Mucosa of descending colon (tissue), 3 donors: ENCODE data around the gene UCP3. TPM values are rescaled to one million over a fixed set of nuclear protein-coding genes. Genes with fewer than 3 reads are reported as not detected.

ENCODE experiments used
- ATAC-seq: fragments of 200-7000 bp; cut with Tn5 transposase; one replicate; pipeline ENCODE4 v1.9.1; 2020; ENCODE audit warnings: mild to moderate bottlenecking, moderate library complexity
- DNase-seq, 3 donors: peaks; one replicate each; pipeline ENCODE4 v3.0.0-alpha.2; 2020
- H3K36me3 ChIP-seq: fragments of 200-600 bp; one replicate; pipeline ENCODE4 v1.8.0; 2021; ENCODE audit warnings: low read depth, mild to moderate bottlenecking
- H3K4me1 ChIP-seq: fragments of 200-600 bp; one replicate; pipeline ENCODE4 v1.8.0; 2021; ENCODE audit warnings: low read depth, mild to moderate bottlenecking
- H3K4me3 ChIP-seq: fragments of 200-600 bp; one replicate; pipeline ENCODE4 v1.8.0; 2021; ENCODE audit warnings: mild to moderate bottlenecking
- H3K9me3 ChIP-seq: fragments of 200-600 bp; one replicate; pipeline ENCODE4 v1.8.0; 2021; ENCODE audit warnings: mild to moderate bottlenecking
- intact Hi-C, 2 donors: fragments of 100-400 bp; cut with DNase I in 1 of 2; cut with micrococcal nuclease in 1 of 2; formaldehyde crosslinking; loops; one replicate each; pipeline versions ENCODE4 v1.11.0 to v1.11.1; 2022; cut with DNase I, micrococcal nuclease
- total RNA-seq, 3 donors: library from RNA; stranded (reverse); fragmentation: NEBNext Ultra II Directional in 2 of 3; extraction: Animal tissue kit (Norgen Biotek cat#: 25700) in 2 of 3; gene quantifications; one replicate each; pipeline versions ENCODE4 v1.2.1 to v1.2.4, GENCODE V29; 2021 to 2023
- TF ChIP-seq, protein P1 (sequence below): fragments of 200-600 bp; IDR thresholded peaks from one replicate; pipeline ENCODE4 v1.8.0; 2022; ENCODE audit warnings: antibody characterized with exemption, mild to moderate bottlenecking
- donor health status: DM: no; HTN: no; CAD: no; lungs with moderate emphysema.
- donor health status: DM: no; HTN: no; CAD: no.
- donor health status: DM: no; HTN: yes; CAD: no.

Gene UCP3
- total RNA-seq, 3 donors from 2014 or later: 0.90 to 2.8 (median 2.2) TPM

DNA sequence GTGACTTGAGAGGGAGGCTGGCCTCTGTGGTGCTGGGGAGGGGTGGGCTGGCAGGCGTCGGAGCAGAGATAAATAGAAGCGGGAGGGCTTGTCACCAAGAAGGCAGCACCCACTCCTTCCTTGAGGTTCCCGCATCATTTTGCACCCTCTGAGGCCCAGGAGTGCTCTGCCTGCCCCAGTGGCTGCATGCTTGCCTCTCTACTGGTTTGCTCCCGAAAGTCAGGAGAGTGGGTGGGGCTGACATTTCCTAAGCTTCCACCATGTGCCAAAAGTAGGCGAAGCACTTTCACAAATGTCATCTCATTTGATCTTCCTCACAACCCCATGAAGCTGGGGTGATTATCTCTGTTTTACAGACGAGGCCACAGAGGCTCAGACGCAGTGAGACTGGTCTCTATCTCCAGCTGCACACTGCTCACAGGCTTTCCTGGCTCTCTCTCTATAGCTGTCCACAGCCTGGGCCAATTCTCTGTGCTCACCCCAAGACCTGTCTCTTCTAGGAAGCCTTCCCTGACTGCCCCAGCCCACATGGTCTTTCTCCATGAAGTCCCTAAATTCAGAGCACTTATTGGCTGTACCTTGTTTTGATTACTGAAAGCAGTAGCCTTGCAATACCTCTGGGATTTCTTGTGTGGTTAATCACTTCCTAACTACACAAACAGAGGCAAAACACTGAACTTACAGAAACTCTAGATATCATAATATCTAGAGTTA is 2.6 kb upstream of the UCP3 start:
- ATAC-seq: peak; percentile 33
- intact Hi-C loops: no loop called here
- Histone ChIP-seq H3K4me3 (no peak overlapping the region), H3K4me1 (no peaks in the 10 kb centered on the region), H3K36me3 (no peaks in the 10 kb centered on the region), H3K9me3 (no peaks in the 10 kb centered on the region)
- TF ChIP-seq, protein P1, sequence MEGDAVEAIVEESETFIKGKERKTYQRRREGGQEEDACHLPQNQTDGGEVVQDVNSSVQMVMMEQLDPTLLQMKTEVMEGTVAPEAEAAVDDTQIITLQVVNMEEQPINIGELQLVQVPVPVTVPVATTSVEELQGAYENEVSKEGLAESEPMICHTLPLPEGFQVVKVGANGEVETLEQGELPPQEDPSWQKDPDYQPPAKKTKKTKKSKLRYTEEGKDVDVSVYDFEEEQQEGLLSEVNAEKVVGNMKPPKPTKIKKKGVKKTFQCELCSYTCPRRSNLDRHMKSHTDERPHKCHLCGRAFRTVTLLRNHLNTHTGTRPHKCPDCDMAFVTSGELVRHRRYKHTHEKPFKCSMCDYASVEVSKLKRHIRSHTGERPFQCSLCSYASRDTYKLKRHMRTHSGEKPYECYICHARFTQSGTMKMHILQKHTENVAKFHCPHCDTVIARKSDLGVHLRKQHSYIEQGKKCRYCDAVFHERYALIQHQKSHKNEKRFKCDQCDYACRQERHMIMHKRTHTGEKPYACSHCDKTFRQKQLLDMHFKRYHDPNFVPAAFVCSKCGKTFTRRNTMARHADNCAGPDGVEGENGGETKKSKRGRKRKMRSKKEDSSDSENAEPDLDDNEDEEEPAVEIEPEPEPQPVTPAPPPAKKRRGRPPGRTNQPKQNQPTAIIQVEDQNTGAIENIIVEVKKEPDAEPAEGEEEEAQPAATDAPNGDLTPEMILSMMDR: no peak
- no peak for DNase-seq

DNA sequence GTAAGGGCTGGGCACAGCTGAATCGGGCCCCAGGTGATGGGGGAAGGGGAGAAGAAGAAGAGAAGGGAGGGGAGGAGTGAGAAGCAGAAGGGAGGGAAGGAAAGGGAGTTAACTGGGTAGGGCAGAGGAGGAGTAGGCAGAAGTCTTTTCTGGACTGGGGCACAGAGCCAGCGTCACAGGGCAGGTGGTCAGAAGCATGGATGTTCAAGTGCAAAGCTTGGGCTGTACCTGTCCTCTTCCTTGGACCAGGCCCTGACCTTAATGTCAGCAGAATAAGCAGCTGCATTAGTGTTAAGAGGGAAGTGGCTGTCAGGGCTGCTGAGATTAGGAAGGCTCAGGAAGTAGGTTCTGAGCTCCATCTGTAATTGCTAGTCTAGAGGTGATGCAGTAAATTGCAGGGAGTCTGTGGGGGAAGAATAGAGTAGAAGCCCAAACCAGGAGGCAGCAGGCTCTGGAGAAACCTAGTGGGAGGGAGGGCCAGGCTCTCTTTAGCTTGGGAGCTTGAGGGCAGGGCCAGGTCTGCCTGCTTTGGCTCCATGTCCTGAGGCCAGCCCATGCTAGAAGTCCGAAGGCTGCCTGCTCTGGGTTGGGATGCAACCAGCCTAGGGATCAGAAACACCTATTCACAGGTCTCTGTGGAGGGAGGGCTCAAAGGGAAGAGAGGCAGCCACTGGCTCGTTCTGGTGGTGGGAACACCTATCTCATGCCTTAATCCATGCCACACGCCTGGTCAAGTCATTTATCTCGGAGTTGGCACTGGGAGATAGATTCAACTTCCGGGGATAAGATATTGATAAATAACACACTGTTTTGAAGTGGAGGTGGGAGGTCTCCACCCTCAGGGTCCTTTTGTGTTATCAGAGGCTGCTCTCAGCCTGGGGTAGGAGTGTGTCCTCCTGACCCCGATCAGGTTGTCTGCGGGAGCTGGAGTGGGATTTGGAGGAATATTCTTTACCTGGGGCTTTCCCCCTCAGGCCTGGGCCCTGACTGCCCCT is 1.7 kb upstream of the UCP3 start:
- no peak overlapping the region for H3K4me3 ChIP-seq
- no peaks in the 10 kb centered on the region for H3K4me1 ChIP-seq
- intact Hi-C loops: no loop called here
- no peaks in the 10 kb centered on the region for H3K36me3 ChIP-seq
- H3K9me3 ChIP-seq: no peaks in the 10 kb centered on the region
- TF ChIP-seq, protein P1: no peak
- peak; percentile 13 for ATAC-seq
- no peak for DNase-seq

- TF ChIP-seq, protein P1: no peak
- Histone ChIP-seq H3K4me3 (no peak overlapping the region), H3K36me3 (no peaks in the 10 kb centered on the region), H3K4me1 (no peaks in the 10 kb centered on the region), H3K9me3 (no peaks in the 10 kb centered on the region)
- intact Hi-C loops: no loop called here
- DNase-seq (no peak), ATAC-seq (no peak)
These were observed 905 bp upstream of the UCP3 start for GRCh38 chr11:74009675-74010305.

- DNase-seq (no peak), ATAC-seq (no peak)
- Histone ChIP-seq H3K9me3 (no peaks in the 10 kb centered on the region), H3K4me3 (no peak overlapping the region), H3K4me1 (no peaks in the 10 kb centered on the region), H3K36me3 (no peaks in the 10 kb centered on the region)
- TF ChIP-seq, protein P1: no peak
- intact Hi-C loops: no loop called here
These were observed 304 bp upstream of the UCP3 start for GRCh38 chr11:74009230-74009547.

- TF ChIP-seq, protein P1: no peak
- no peak overlapping the region for H3K4me3 ChIP-seq
- intact Hi-C loops: no loop called here
- H3K9me3 ChIP-seq: no peaks in the 10 kb centered on the region
- DNase-seq: no peak
- ATAC-seq: no peak
- H3K36me3 ChIP-seq: no peaks in the 10 kb centered on the region
- no peaks in the 10 kb centered on the region for H3K4me1 ChIP-seq
These were observed 1.1 kb downstream of the UCP3 start for GRCh38 chr11:74007691-74008372.
